ENCODE measurements around the gene PRAMEF20.
"Not testable (repeated sequence)": the region's sequence is repeated elsewhere in the genome, so short reads cannot be mapped to it uniquely, and the experiment has no call there.

- not testable (repeated sequence) for TF ChIP-seq CTCF, POLR2A (IDR thresholded peaks at IDR 0.05)
Measured at GRCh38 chr1:13394761-13395160, 15.5 kb upstream of the PRAMEF20 start.
